HEK293 (cell line): ENCODE results near the gene KLK10.

Experiments
- CTCF ChIA-PET: fragments of 350-600 bp; formaldehyde crosslinking; extraction: SDS; loops from one replicate; lab custom pipeline; 2021; ENCODE audit warnings: antibody characterized with exemption; lab: Yijun Ruan, JAX
- POLR2A ChIA-PET: fragments of 300-600 bp; formaldehyde crosslinking; extraction: SDS; loops from one replicate; lab custom pipeline; 2020; ENCODE audit warnings: antibody characterized with exemption, inconsistent platforms; lab: Yijun Ruan, JAX
- H3K27ac ChIP-seq: fragments of 200-500 bp; sonication (Bioruptor generic); 2 replicates; pipeline ENCODE4 v1.5.1; 2014; ENCODE audit warnings: low read depth, low read length, control low read depth, inconsistent platforms; ENCODE audit errors: extremely low read depth
- H3K36me3 ChIP-seq, 2 experiments: fragments of 200-500 bp in 1 of 2; sonication (Bioruptor generic) in 1 of 2; 1 replicate in 1 of 2; 2 replicates in 1 of 2; pipeline ENCODE4 v1.5.1; 2014 to 2017; ENCODE audit warnings: inconsistent platforms in 2 of 2, low read length in 2 of 2; ENCODE audit not compliant: control insufficient read depth in 2 of 2, insufficient read depth in 1 of 2
- H3K4me1 ChIP-seq: fragments of 200-500 bp; sonication (Bioruptor generic); 2 replicates; pipeline ENCODE4 v1.5.1; 2014; ENCODE audit warnings: mild to moderate bottlenecking, low read length, inconsistent platforms; ENCODE audit not compliant: control insufficient read depth, insufficient read depth
- H3K4me3 ChIP-seq: 2 replicates; pipeline ENCODE4 v1.5.1; 2011; ENCODE audit warnings: low read depth, mild to moderate bottlenecking, control low read depth, low read length, moderate library complexity
- H3K9me3 ChIP-seq: fragments of 200-500 bp; sonication (Bioruptor generic); 2 replicates; pipeline ENCODE4 v1.5.1; 2014; ENCODE audit warnings: low read depth, low read length, inconsistent platforms; ENCODE audit not compliant: control insufficient read depth, insufficient read depth
- EGR2 ChIP-seq: fragments of 450-650 bp; formaldehyde crosslinking; IDR thresholded peaks from 2 replicates; pipeline ENCODE4 v1.5.1; 2016; ENCODE audit warnings: low read depth, missing biosample characterization, missing genetic modification characterization
- FEZF1 ChIP-seq: fragments of 450-650 bp; formaldehyde crosslinking; IDR thresholded peaks from 2 replicates; pipeline ENCODE4 v1.5.1; 2016; ENCODE audit warnings: missing biosample characterization, missing genetic modification characterization
- GLI2 ChIP-seq: fragments of 450-650 bp; formaldehyde crosslinking; IDR thresholded peaks from 2 replicates; pipeline ENCODE4; 2017; ENCODE audit warnings: missing biosample characterization, missing genetic modification characterization, low read depth, borderline replicate concordance
- HOXA7 ChIP-seq: sonication (generic); formaldehyde crosslinking; IDR thresholded peaks from 2 replicates; pipeline ENCODE4 v1.8.1; 2022; ENCODE audit warnings: missing genetic modification reagents, borderline replicate concordance
- KLF1 ChIP-seq: fragments of 450-650 bp; formaldehyde crosslinking; IDR thresholded peaks from 2 replicates; pipeline ENCODE4 v1.5.1; 2016; ENCODE audit warnings: missing biosample characterization, missing genetic modification characterization
- MZF1 ChIP-seq: fragments of 450-650 bp; formaldehyde crosslinking; IDR thresholded peaks from 2 replicates; pipeline ENCODE4 v1.5.1; 2017; ENCODE audit warnings: missing biosample characterization, missing genetic modification characterization, borderline replicate concordance
- REPIN1 ChIP-seq: fragments of 450-650 bp; formaldehyde crosslinking; IDR thresholded peaks from 2 replicates; pipeline ENCODE4 v1.5.1; 2017; ENCODE audit warnings: missing biosample characterization, missing genetic modification characterization, low read depth
- SCRT2 ChIP-seq: fragments of 450-650 bp; formaldehyde crosslinking; IDR thresholded peaks from 2 replicates; pipeline ENCODE4 v1.5.1; 2016; ENCODE audit warnings: missing biosample characterization, missing genetic modification characterization
- ZBTB6 ChIP-seq: fragments of 450-650 bp; formaldehyde crosslinking; IDR thresholded peaks from 2 replicates; pipeline ENCODE4 v1.5.1; 2017; ENCODE audit warnings: missing biosample characterization, missing genetic modification characterization
- ZBTB7A ChIP-seq: fragments of 450-650 bp; formaldehyde crosslinking; IDR thresholded peaks from 2 replicates; pipeline ENCODE4 v1.5.1; 2016; ENCODE audit warnings: low read depth, missing biosample characterization, missing genetic modification characterization
- ZNF18 ChIP-seq: fragments of 450-650 bp; formaldehyde crosslinking; IDR thresholded peaks from 2 replicates; pipeline ENCODE4 v1.5.1; 2016; ENCODE audit warnings: missing biosample characterization, missing genetic modification characterization
- ZNF19 ChIP-seq: fragments of 450-650 bp; formaldehyde crosslinking; IDR thresholded peaks from 2 replicates; pipeline ENCODE4; 2016; ENCODE audit warnings: missing biosample characterization, missing genetic modification characterization, low read depth
- ZNF202 ChIP-seq: fragments of 450-650 bp; formaldehyde crosslinking; IDR thresholded peaks from 2 replicates; pipeline ENCODE4 v1.5.1; 2016; ENCODE audit warnings: missing biosample characterization, missing genetic modification characterization, borderline replicate concordance
- ZNF248 ChIP-seq: fragments of 450-650 bp; formaldehyde crosslinking; IDR thresholded peaks from 2 replicates; pipeline ENCODE4 v1.5.1; 2017; ENCODE audit warnings: missing biosample characterization, missing genetic modification characterization
- ZNF26 ChIP-seq: fragments of 450-650 bp; formaldehyde crosslinking; IDR thresholded peaks from 2 replicates; pipeline ENCODE4 v1.5.1; 2016; ENCODE audit warnings: missing biosample characterization, missing genetic modification characterization
- ZNF341 ChIP-seq: fragments of 450-650 bp; formaldehyde crosslinking; IDR thresholded peaks from 2 replicates; pipeline ENCODE4; 2016; ENCODE audit warnings: low read depth, missing biosample characterization, missing genetic modification characterization
- ZNF350 ChIP-seq: fragments of 450-650 bp; formaldehyde crosslinking; IDR thresholded peaks from 2 replicates; pipeline ENCODE4 v1.5.0; 2017; ENCODE audit warnings: missing biosample characterization, mild to moderate bottlenecking, missing genetic modification characterization
- ZNF404 ChIP-seq: fragments of 450-650 bp; formaldehyde crosslinking; IDR thresholded peaks from 2 replicates; pipeline ENCODE4 v1.5.1; 2017; ENCODE audit warnings: missing biosample characterization, missing genetic modification characterization
- ZNF488 ChIP-seq: fragments of 450-650 bp; formaldehyde crosslinking; IDR thresholded peaks from 2 replicates; pipeline ENCODE4 v1.5.1; 2016; ENCODE audit warnings: missing biosample characterization, missing genetic modification characterization
- ZNF521 ChIP-seq: fragments of 450-650 bp; formaldehyde crosslinking; IDR thresholded peaks from 2 replicates; pipeline ENCODE4 v1.5.1; 2017; ENCODE audit warnings: missing biosample characterization, mild to moderate bottlenecking, missing genetic modification characterization
- ZNF530 ChIP-seq: fragments of 450-650 bp; formaldehyde crosslinking; IDR thresholded peaks from 2 replicates; pipeline ENCODE4 v1.5.1; 2016; ENCODE audit warnings: low read depth, missing biosample characterization, missing genetic modification characterization
- ZNF558 ChIP-seq: fragments of 450-650 bp; formaldehyde crosslinking; IDR thresholded peaks from 2 replicates; pipeline ENCODE4 v1.5.1; 2016; ENCODE audit warnings: missing biosample characterization, missing genetic modification characterization
- ZNF639 ChIP-seq: fragments of 450-650 bp; formaldehyde crosslinking; IDR thresholded peaks from 2 replicates; pipeline ENCODE4 v1.5.1; 2016; ENCODE audit warnings: missing biosample characterization, missing genetic modification characterization
- ZNF76 ChIP-seq: fragments of 450-650 bp; formaldehyde crosslinking; IDR thresholded peaks from 2 replicates; pipeline ENCODE4; 2016; ENCODE audit warnings: low read depth, missing biosample characterization, missing genetic modification characterization, borderline replicate concordance
- ZNF785 ChIP-seq: fragments of 450-650 bp; formaldehyde crosslinking; IDR thresholded peaks from 2 replicates; pipeline ENCODE4 v1.5.1; 2016; ENCODE audit warnings: missing biosample characterization, missing genetic modification characterization

KLK10 gene

GRCh38 chr19:51047031-51047335 is 27.5 kb upstream of the KLK10 start:
- Histone ChIP-seq H3K27ac (no peak overlapping the region), H3K36me3 (no peaks in the 10 kb centered on the region), H3K9me3 (no peaks in the 10 kb centered on the region), H3K4me3 (no peak overlapping the region), H3K4me1 (no peaks in the 10 kb centered on the region)
- TF ChIP-seq HOXA7 (CRISPR knock-in tag) (no peak), SCRT2 (tag by site-specific recombination) (peak; percentile 56)
- CTCF ChIA-PET: interaction anchor here (0.9 to 1.1 kb wide), 3 partner anchors 25 to 50 kb away, joined by 3 read pairs; no protein-coding TSS in a partner anchor
- POLR2A ChIA-PET: no interaction called here

GRCh38 chr19:51044327-51044726 is 24.8 kb upstream of the KLK10 start:
- no peak overlapping the region for H3K27ac ChIP-seq
- no peaks in the 10 kb centered on the region for H3K36me3 ChIP-seq
- CTCF ChIA-PET: interaction anchor here (2.2 kb wide), 1 partner anchor 24 kb away, joined by 6 read pairs; no protein-coding TSS in a partner anchor
- no peaks in the 10 kb centered on the region for H3K9me3 ChIP-seq
- TF ChIP-seq MZF1 (tag by site-specific recombination) (no peak), GLI2 (tag by site-specific recombination) (no peak), ZNF488 (tag by site-specific recombination) (no peak), ZBTB6 (tag by site-specific recombination) (no peak), ZNF248 (tag by site-specific recombination) (no peak), EGR2 (no peak), KLF1 (tag by site-specific recombination) (no peak), ZNF341 (tag by site-specific recombination) (no peak)
- H3K4me3 ChIP-seq: no peak overlapping the region
- no peaks in the 10 kb centered on the region for H3K4me1 ChIP-seq
- POLR2A ChIA-PET: no interaction called here

- H3K4me3 ChIP-seq: no peak overlapping the region
- no peaks in the 10 kb centered on the region for H3K4me1 ChIP-seq
- TF ChIP-seq ZBTB7A (tag by site-specific recombination) (no peak), ZNF18 (no peak), ZNF530 (tag by site-specific recombination) (no peak), ZNF558 (tag by site-specific recombination) (no peak), ZNF404 (tag by site-specific recombination) (no peak), ZNF785 (tag by site-specific recombination) (no peak), ZNF350 (tag by site-specific recombination) (no peak), ZNF76 (tag by site-specific recombination) (no peak), REPIN1 (no peak), FEZF1 (tag by site-specific recombination) (no peak), GLI2 (tag by site-specific recombination) (no peak), ZNF26 (tag by site-specific recombination) (no peak), ZNF639 (tag by site-specific recombination) (no peak), ZNF202 (tag by site-specific recombination) (no peak), ZNF521 (tag by site-specific recombination) (no peak), ZNF19 (tag by site-specific recombination) (no peak)
- H3K9me3 ChIP-seq: no peaks in the 10 kb centered on the region
- no peaks in the 10 kb centered on the region for H3K36me3 ChIP-seq
- ChIA-PET CTCF (interaction anchor here (0.8 kb wide), 1 partner anchor 23 kb away, joined by 3 read pairs; no protein-coding TSS in a partner anchor), POLR2A (no interaction called here)
- no peak overlapping the region for H3K27ac ChIP-seq
Observed at GRCh38 chr19:51043497-51043896, 24.0 kb upstream of the KLK10 start.
